ENCODE data around the gene XPA.

DNA sequence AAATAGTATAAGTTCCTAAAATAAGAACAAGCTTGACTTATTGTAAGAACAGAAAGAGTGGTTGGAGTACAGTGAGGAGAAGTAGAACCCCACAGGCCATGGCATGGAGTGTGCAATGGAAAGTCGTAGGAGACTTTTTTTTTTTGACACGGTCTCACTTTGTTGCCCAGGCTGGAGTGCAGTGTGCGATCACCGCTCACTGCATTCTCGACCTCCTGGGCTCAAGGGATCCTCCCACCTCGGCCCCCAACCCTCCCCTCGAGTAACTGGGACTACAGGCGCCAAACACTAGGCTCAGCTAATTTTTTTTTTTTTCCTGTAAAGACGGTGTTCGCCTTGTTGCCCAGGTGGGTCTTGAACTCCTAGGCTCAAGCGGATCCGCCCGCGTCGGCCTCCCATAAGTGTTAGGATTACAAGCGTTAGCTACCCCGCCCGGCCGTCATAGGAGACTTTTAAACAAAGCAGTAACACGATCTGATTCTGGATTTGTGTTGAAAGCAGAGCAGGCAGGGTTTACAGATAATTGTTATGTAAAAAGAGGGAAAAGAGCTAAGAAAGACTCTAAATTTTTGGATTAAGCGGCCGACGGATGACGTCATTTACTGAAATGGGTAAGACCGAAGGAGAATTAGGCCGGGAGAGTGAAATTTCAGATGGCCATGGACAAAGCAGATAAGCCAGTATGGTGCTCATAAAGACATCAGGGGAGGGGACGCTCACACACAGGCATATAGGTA, 64.7 kb downstream of the XPA start:
- TF ChIP-seq, protein P1, sequence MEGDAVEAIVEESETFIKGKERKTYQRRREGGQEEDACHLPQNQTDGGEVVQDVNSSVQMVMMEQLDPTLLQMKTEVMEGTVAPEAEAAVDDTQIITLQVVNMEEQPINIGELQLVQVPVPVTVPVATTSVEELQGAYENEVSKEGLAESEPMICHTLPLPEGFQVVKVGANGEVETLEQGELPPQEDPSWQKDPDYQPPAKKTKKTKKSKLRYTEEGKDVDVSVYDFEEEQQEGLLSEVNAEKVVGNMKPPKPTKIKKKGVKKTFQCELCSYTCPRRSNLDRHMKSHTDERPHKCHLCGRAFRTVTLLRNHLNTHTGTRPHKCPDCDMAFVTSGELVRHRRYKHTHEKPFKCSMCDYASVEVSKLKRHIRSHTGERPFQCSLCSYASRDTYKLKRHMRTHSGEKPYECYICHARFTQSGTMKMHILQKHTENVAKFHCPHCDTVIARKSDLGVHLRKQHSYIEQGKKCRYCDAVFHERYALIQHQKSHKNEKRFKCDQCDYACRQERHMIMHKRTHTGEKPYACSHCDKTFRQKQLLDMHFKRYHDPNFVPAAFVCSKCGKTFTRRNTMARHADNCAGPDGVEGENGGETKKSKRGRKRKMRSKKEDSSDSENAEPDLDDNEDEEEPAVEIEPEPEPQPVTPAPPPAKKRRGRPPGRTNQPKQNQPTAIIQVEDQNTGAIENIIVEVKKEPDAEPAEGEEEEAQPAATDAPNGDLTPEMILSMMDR (IDR thresholded peaks at IDR 0.05; ENCODE audit: insufficient read depth, low read depth, low read length), result no peak
- no peak for TF ChIP-seq EZH2 (IDR thresholded peaks at IDR 0.05; ENCODE audit: insufficient read depth, low read length)

Measured in astrocyte (in vitro differentiated cells and primary cell).